ENCODE measurements around the gene HOXA7.

Gene HOXA7

GRCh38 chr7:27111042-27111750, 45.3 kb downstream of the HOXA7 start:
- H3K27ac Mint-ChIP-seq = no peak overlapping the region
- peaks cover 17% of the 10 kb centered on the region for H3K27me3 Mint-ChIP-seq
- H3K36me3 Mint-ChIP-seq = no peaks in the 10 kb centered on the region
- DNase-seq = no peak
- no peaks in the 10 kb centered on the region for H3K4me1 Mint-ChIP-seq
- H3K9me3 Mint-ChIP-seq = no peaks in the 10 kb centered on the region
- no peak overlapping the region for H3K4me3 Mint-ChIP-seq
- CTCF ChIA-PET = no interaction called here

DNA sequence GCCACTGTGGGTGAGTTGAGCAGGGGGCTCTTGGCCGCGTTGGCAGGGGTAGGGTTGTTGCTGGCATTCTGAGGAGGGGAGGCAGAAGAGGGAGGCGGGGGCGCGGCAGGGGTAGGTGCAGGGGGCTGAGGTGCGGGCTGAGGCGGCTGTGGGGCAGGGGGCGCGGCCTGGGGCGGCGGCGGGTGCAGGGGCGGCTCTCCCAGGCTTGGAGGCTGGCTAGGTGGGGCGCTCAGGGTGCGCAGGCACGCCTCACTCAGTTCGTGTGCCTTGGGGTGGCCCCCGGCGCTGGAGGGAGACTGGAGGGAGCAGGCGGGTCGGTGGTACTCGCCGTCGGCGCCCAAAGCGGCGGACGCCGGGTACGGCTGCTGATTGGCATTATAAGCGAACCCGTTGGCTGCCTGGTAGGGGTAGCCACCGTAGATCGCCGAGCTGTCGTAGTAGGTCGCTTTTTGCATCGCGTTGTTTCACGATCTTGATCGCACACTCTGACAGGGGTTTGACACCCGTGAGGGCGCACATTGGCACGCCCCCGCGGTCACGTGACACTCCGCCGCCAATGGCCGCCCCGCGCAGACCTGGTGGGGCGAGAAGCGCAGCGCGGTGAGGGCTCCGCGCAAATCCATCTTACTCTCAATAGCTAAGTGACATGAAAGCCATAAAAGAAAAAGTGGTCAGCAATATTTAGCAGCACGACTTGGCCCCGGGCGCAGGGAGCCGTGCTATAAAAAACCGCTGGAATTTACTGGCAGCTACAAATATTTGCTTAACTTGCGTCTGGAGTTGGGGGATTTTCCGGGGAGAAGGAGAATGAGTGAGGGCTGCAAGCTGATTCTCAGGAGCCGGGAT, 46.1 kb downstream of the HOXA7 start:
- no peaks in the 10 kb centered on the region for H3K4me1 Mint-ChIP-seq
- no peak overlapping the region for H3K27ac Mint-ChIP-seq
- H3K9me3 Mint-ChIP-seq = no peaks in the 10 kb centered on the region
- peaks cover 19% of the 10 kb centered on the region for H3K27me3 Mint-ChIP-seq
- H3K36me3 Mint-ChIP-seq = no peaks in the 10 kb centered on the region
- DNase-seq = no peak
- CTCF ChIA-PET = no interaction called here
- no peak overlapping the region for H3K4me3 Mint-ChIP-seq

GRCh38 chr7:27109466-27110185, 46.8 kb downstream of the HOXA7 start:
- CTCF ChIA-PET = no interaction called here
- H3K4me3 Mint-ChIP-seq = no peak overlapping the region

DNA sequence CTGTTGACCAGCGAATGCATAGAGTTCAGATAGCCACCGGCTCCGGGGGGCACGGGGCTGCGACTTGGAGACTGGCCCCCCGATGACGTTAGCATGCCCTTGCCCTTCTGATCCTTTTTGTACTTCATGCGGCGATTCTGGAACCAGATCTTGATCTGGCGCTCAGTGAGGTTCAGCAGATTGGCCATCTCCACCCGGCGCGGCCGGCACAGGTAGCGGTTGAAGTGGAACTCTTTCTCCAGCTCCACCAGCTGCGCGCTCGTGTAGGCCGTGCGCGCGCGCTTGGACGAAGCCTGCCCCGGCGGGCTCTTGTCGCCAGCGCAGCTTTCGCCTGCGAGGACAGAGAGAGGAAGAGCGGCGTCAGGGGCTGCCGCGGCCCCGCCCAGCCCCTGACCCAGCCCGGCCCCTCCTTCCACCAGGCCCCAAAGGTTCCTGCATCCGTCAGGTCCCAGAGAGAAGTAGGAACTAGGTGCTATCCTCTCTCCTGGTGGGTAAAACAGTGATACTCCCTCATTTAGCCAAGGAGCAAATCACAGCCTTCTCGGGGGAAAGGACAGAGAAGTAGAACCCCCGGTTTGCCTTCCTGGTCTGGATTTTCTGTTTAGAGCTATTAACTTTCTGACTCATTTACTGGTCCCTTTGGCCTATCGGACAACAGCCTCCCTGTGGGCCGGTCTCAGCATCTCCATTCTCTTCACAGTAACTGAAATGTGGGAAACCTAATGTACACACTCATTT, 47.9 kb downstream of the HOXA7 start:
- Mint-ChIP-seq H3K9me3 (no peaks in the 10 kb centered on the region), H3K36me3 (no peaks in the 10 kb centered on the region), H3K4me3 (no peak overlapping the region), H3K4me1 (no peaks in the 10 kb centered on the region), H3K27me3 (peaks cover 37% of the 10 kb centered on the region), H3K27ac (no peak overlapping the region)
- CTCF ChIA-PET = no interaction called here
- no peak for DNase-seq

More at GRCh38 chr7:27109466-27110185, 46.8 kb downstream of the HOXA7 start:
- no peak for DNase-seq
- Mint-ChIP-seq H3K4me1 (no peaks in the 10 kb centered on the region), H3K9me3 (no peaks in the 10 kb centered on the region), H3K27ac (no peak overlapping the region), H3K27me3 (peaks cover 26% of the 10 kb centered on the region), H3K36me3 (no peaks in the 10 kb centered on the region)

DNA sequence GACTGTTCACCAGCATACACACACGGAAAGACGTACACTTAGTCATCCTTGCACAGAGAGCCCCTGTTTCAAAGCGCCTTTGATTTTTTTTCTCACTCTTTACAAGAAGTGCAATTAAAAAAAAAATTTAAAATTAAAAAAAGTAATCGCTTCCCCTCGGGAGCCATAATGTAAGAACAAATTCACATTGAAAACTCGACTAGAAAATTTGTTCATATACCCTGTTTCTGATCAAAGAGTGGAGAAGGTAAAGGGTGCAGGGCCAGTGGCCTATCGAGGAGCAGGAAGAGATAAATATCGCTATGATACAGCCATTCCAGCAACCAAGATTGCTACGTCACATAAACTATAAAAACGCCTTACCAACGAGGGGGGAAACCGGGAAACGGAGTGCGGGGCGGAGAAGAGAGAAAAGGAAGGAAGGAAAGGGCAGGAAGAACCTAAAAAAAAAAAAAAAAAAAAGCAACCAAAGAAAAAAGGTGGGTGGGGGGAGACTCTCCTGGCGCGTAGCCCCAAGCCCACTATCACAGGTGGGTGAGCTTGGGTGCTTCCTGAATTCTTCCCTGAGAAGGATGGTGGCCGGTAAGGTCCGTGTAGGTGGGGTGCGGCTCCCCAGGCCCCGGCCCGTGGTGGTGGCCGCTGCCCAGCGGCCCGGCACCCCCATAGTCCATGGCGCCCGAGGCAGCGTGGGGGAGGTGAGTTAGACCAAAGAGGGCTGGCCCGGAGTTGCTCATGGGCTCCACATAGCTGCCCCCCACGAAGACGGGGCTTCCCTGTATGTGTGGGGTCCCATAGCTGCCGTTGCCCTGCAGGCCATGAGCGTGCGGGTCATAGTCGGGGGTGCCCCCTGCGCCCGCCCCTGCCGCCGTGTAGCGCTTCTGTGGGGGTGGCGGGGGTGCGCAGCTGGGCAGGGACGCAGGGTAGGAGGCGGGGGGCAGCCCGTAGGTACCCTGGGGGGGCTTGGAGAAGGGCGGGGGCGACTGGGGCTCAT, 48.8 kb downstream of the HOXA7 start:
- H3K36me3 Mint-ChIP-seq = no peaks in the 10 kb centered on the region
- no peaks in the 10 kb centered on the region for H3K9me3 Mint-ChIP-seq
- no peak overlapping the region for H3K4me3 Mint-ChIP-seq
- H3K4me1 Mint-ChIP-seq = peaks cover 3% of the 10 kb centered on the region
- CTCF ChIA-PET = no interaction called here
- no peak overlapping the region for H3K27ac Mint-ChIP-seq
- DNase-seq = no peak
- peaks cover 46% of the 10 kb centered on the region for H3K27me3 Mint-ChIP-seq

- Mint-ChIP-seq H3K4me1 (peaks cover 9% of the 10 kb centered on the region), H3K36me3 (no peaks in the 10 kb centered on the region), H3K27ac (no peak overlapping the region), H3K4me3 (no peak overlapping the region), H3K9me3 (no peaks in the 10 kb centered on the region), H3K27me3 (peaks cover 54% of the 10 kb centered on the region)
- no peak for DNase-seq
- CTCF ChIA-PET = no interaction called here
These were observed 49.6 kb downstream of the HOXA7 start for GRCh38 chr7:27106901-27107240.

GRCh38 chr7:27106181-27106900, 50.1 kb downstream of the HOXA7 start:
- H3K9me3 Mint-ChIP-seq = no peaks in the 10 kb centered on the region
- H3K27ac Mint-ChIP-seq = no peak overlapping the region
- H3K4me3 Mint-ChIP-seq = no peak overlapping the region
- no peaks in the 10 kb centered on the region for H3K36me3 Mint-ChIP-seq
- no peak for DNase-seq
- peaks cover 59% of the 10 kb centered on the region for H3K27me3 Mint-ChIP-seq
- CTCF ChIA-PET = interaction anchor here (0.6 kb wide), 1 partner anchor 178 kb away, joined by 3 read pairs; no protein-coding TSS in a partner anchor
- H3K4me1 Mint-ChIP-seq = peaks cover 9% of the 10 kb centered on the region

- Mint-ChIP-seq H3K9me3 (no peaks in the 10 kb centered on the region), H3K4me3 (no peak overlapping the region), H3K36me3 (peaks cover 2% of the 10 kb centered on the region), H3K4me1 (peaks cover 9% of the 10 kb centered on the region), H3K27me3 (peaks cover 62% of the 10 kb centered on the region), H3K27ac (no peak overlapping the region)
- no peak for DNase-seq
- CTCF ChIA-PET = interaction anchor here (0.6 kb wide), 1 partner anchor 179 kb away, joined by 3 read pairs; no protein-coding TSS in a partner anchor
These were observed 51.0 kb downstream of the HOXA7 start for GRCh38 chr7:27105301-27106031.

- CTCF ChIA-PET = no interaction called here
- DNase-seq = no peak
- Mint-ChIP-seq H3K9me3 (no peaks in the 10 kb centered on the region), H3K4me1 (peaks cover 9% of the 10 kb centered on the region), H3K36me3 (peaks cover 5% of the 10 kb centered on the region), H3K27ac (no peak overlapping the region), H3K27me3 (peaks cover 67% of the 10 kb centered on the region), H3K4me3 (no peak overlapping the region)
These were observed 52.0 kb downstream of the HOXA7 start for GRCh38 chr7:27104341-27105058.

All from activated naive CD4-positive, alpha-beta T cell treated with anti-CD3 and anti-CD28 coated beads, Interleukin-2, amount 10 ng/mL, durations not matched to agents 7 days and 5 days (primary cell).